CD4-positive, alpha-beta T cell treated with Interferon gamma for 1 hour (primary cell): Measurements from ENCODE around the gene SMIM27.
A peak's percentile ranks its signal among the peaks of the same experiment; 100 is the strongest.
"Not testable (repeated sequence)": the region's sequence is repeated elsewhere in the genome, so short reads cannot be mapped to it uniquely, and the experiment has no call there.

Experiments used
- DNase-seq: peaks from one replicate; pipeline ENCODE4 v3.0.0-alpha.2; 2020

Gene SMIM27

DNA sequence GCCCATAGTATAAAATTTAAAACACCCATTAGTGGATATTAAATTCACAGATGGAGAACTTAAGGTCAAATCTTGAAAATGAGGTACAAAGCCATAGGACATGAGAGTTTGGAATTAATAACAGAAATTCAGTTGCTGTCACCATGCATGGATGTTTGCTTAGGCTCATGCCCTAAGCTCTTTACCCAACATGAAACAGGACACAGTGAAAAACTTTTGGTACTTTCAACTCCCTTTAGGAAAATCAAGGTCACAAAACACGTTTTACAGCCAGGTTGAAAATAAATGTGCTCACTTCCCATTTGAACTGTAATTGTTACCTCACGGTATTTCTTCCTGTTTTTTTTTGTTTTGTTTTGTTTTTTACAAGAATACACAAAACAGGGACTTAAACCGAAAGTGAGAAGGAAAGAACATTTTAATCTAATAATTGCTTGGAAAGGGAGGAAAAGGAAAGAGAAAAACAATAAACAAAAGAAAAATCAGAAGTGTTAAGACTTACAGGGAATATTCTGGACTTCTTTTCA is 6.3 kb downstream of the SMIM27 start:
- DNase-seq, result no peak

DNA sequence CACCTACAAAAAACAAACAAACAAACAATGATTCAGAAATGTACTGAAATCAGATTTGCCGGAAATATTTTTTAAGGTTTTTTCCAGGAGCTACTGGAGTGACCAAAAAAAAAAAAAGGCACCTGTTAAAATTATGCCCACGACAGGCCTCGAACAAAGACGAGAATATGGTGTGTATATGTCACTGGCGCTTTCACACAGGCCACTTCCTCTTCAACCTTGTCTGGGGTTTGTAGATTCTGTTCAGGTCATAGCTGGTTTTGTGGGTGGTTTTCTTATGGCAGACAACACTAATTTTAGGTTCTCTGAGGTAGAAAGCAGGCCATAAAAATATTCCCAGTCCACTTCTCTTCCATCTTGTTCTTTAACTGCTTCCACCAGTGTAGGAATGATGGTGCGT is 13.8 kb downstream of the SMIM27 start:
- DNase-seq, result no peak

DNA sequence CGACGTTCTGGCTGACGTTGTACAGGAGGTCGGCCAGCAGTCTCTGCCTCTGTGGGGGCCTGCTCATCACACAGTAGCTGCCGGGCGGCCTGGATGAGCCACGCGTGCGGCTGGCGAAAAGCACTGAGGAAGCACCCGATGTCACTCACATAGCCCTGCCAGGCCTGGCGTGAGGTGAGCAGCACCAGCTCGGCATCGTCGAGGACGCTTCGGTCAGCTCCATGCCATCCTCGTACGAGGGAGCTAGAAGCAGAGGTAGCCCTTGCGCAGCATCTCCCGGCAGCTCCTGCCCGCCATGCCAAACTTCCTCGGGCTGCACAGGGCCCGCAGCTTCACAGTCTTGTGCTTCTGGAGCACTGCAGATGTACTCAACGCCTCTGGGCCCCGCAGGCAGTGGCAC is 14.6 kb downstream of the SMIM27 start:
- DNase-seq, result no peak

DNA sequence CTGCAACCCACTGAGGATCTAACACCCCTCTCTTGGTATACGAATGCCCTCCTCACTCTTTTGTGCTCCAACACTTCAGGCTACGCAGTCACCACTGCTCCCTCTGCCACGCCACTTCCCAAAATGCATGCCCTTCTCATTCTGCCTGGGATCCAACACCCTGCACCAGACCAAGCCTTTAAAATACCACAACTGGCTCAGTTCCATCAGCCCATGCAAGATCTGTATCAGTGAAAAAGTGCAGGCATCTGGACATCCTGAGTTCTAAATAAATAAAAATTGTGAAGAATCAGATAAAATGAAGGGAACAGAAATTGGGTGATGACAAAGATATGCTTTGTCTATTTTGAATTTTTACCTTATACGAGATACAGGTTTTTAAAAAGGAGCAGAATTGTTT is 18.1 kb downstream of the SMIM27 start:
- DNase-seq, result no peak

DNA sequence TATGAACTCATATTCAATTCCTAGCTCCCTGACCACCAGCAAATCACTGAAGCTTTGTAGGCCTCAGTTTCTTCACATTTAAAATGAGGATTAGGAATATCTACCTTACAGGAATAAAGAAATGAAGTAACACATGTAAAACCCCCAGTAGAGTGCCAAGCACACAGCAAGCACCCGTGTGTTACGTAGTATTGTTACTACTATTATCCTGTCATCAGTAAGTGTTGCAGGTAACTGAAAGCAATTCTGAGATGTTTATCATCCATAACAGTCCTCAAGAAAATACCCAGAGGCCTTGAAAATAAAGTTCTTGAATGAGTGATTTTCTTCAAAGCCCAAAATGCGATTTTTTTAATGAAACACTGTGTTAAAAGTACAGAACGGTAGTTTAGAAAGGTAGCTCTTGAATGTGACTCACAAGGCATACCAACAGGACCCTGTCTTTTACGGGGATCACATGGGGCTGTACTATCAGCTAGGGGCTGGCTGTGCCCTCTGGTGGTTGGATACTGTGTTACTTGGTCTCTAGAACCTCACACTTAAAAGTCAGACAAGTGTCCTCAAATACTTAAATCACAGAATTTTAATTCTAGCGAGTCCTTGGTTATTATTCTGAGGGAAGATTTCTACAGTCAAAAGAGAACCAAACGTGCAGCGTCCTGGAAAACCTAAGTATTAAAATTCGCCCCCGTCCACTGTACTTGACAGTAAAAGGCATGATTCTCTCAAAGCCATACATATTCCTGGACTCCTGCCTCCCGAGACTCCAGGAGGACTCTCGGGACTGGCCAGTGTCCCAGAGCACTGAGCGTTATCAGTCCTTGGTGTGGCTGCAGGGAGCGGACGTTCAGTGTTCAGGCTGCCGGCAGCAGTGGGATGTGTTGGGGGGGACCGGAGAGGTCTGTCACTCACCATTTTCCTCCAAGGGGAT is 20.1 kb downstream of the SMIM27 start:
- peak; percentile 78 for DNase-seq

DNA sequence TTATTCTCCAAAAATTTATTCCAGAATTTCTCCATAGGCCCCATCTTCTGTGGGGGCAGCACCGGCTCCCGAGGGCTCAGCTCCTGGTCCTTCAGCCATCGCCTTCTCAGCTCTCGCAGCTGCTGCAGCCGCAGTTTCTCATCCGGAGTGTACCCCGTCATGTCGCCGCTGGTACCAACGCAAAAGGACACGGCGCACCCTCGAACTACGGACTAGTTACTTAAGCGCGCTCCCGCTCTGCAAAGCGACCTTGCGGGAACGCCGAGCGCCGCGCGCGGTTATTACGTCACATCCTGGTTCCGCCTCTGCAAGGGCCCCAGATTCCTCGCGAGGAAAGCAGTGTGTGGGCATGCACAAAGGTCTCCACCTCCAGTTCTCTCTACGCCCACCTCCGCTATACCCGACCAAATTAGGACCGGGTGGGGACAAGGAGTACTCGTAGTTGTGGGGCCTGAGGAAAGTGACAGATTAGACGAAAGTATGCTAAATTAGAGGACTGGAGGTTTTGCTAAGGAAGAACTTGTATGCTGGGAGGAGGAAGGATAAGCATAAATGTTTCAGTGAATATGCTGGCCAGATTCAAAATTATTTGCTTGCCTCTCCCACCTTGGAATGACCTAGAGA is 20.9 kb downstream of the SMIM27 start, which contains the start of gene NDUFB6:
Gene NDUFB6 (minus strand): TSS at position 260 of the 624 bp plus-strand sequence. CDS start 99 bp downstream, at position 161.
- peak; percentile 93 for DNase-seq

DNA sequence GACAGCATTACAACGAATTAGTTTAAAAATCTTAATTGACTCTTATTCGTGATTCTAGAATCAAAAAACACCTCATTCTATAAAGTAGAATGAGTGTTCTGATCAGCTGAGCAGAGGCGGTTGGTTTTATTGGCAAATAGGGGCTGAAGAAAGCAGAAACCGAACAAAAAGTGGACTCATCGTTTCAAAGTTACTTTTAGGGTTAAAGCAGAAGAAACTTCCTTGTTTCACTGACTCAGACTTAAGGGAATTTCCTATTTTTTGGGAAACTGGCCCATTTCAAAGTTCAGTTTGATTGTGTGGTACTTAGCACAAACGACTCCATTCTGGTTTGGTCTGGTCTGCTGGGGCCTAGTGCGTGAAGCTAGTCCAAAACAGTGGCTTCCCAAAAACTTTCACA is 21.7 kb downstream of the SMIM27 start:
- DNase-seq, result no peak

DNA sequence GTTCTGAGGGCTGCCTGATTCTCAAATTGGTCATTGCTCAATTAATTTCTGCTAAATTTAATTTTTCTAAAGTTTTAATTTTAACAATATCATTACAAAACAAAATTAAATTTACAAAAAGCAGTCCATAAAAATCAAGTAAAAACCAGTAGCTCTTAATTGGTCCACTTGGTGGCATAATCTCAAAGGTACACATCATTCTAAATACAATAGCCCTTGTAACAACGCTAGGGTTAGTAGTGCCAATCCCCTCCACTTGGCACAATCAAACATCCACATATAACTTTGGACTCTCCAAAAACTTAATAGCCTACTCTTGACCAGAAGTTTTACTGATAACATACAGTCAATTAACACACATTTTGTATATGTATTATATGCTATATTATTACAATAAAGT is 22.7 kb downstream of the SMIM27 start:
- DNase-seq, result no peak

DNA sequence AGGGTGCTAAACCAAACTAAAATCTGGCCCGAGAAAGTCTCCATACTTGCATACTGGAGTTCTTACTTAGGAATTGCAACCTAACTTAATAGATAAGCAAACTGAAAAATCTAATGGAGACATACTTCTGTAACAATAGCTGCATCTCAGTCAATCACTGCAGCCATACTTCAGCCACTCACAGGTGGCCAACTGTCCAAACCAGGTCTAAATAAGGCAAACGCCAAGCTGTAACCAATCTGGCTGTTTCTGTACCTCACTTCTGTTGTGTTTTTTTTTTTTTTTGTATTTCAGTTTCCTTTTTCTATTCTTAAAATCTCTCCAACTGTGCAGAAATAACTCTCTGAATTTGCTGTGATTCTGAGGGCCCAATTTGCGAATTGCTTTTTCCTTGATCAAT is 25.2 kb downstream of the SMIM27 start:
- no peak for DNase-seq

DNA sequence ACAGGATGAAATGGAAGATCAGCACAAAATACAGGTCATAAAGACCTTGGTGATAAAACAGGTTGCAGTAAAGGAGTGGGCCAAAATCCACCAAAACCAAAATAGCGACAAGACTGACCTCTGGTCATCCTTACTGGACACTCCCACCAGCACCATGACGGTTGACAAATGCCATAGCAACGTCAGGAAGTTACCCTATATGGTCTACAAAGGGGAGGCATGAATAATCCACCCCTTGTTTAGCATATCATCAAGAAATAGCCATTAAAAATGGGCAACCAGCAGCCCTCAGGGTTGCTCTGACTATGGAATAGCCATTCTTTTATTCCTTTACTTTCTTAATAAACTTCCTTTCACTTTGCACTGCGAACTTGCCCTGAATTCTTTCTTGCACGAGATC is 26.8 kb downstream of the SMIM27 start:
- DNase-seq, result no peak

DNA sequence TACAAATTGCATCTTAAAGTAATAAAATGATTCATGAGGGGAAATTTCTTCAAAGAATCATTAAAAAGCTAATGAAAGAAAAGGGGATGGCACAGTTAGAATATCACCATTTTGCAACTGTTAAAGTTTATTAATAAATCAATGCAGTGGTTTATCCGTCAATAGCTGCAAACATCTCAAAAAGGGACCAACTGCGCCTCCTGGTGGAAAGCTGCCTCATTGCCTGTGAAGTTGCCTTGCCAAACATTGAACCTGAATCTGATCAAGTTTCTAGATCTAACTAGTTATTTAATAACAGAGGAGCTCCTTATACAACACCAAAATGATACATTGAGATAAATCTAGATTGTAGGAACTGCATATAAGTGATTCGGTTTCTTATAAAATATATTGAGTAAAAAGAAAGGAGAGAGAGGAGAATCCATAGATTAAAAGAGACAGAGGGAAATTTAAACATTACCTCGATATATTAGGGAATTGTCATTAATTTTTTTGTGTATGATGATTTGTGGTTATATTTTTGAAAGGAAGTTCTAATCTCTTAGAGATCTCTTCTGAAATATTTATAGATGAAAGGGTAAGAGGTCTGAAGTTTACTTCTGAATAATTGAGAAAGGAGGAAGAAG is 27.7 kb downstream of the SMIM27 start:
- peak; percentile 62 for DNase-seq

DNA sequence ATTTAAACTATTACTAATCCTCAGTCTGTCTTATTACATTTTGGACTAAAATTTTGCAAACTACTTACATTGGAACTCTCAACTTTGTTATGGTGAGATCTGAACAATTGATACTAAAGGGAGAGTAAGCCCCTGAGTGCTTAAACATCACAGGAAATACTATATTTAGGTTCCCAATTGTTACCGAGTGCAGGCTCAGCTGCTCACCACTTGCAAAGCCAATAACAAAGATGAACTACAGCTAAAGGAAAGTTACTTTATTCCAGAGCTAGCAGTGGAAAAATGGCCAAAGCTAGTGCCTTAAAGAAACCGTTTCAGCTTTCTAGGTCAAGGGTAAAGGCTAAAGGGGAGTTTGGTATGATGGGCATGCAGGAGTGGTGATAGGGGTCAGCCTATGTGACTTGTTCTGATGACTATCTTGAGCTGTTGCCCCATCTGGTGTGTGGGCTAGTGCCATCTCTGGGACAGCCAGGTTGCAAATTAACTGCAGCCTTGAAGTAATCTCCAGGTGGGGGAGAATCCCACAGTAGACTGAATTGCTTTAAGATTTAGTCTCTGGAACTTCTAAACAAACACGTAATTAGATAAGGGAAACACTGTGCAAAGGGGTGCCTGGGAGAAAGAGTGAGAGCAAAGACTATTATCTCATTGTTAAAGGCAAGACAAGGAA is 28.6 kb downstream of the SMIM27 start:
- no peak for DNase-seq

DNA sequence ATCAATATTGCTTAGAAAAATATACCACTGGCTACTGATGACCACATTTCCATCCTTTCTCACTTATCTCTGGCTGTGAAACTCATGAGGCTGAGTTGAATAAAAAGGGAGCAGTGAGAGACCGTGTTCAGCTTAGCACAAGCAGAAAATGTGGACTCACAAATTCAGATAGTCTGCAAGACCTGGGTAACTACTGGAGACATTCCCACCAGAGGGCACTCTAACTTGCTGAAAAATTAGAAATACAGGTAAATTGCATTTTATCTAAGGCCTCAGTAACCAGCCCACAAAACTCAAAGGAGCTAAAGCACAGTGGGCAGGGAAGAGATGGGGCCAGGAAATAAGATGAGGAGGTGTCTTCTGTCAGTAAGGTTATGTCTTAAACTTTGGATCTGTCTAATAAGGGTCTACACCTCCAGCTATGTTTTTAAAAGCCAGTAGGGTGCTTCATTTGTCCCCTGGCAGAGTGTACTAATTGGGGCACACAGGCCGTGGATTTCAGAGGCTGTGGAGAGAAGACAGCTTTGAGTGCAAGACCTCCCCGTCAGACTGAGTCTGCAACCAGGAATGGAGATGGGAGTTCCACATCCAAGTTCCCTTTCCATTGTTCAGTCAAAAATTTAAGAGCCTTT is 29.5 kb downstream of the SMIM27 start:
- DNase-seq, result no peak

DNA sequence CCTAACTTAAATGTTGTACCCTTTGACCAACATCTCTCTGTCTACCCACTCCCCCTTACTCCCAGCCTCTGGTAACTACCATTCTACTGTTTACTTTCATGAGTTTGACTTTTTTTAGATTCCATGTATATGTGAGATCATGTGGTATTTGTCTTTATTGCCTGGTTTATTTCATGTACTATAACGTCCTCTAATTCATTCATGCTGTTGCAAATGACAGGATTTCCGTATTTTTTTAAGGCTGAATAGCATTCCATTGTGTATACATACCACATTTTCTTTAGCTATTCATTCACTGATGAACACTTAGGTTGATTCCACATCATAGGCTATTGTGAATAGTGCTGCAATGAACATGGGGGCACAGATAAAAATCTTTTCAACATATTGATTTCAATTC is 32.7 kb downstream of the SMIM27 start:
- DNase-seq, result no peak

DNA sequence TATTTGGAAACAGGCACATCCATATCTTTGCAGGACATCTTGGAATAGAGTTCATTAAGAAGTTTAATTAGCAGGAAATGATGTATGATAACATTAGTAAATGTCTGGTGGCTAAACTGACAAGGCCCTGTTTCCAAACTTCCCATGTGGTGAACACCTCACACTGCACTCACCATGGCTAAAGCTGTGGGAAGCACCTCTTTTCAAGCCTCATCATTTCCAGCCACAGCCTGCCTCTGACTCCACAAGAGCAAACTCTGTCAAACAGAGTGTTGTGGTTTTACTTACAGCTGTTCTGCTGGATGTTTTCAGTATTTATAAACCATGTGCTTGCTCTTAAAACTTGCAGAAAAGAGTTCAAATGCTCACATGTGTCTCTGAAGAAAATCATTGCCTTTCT is 35.8 kb downstream of the SMIM27 start:
- DNase-seq, result no peak

DNA sequence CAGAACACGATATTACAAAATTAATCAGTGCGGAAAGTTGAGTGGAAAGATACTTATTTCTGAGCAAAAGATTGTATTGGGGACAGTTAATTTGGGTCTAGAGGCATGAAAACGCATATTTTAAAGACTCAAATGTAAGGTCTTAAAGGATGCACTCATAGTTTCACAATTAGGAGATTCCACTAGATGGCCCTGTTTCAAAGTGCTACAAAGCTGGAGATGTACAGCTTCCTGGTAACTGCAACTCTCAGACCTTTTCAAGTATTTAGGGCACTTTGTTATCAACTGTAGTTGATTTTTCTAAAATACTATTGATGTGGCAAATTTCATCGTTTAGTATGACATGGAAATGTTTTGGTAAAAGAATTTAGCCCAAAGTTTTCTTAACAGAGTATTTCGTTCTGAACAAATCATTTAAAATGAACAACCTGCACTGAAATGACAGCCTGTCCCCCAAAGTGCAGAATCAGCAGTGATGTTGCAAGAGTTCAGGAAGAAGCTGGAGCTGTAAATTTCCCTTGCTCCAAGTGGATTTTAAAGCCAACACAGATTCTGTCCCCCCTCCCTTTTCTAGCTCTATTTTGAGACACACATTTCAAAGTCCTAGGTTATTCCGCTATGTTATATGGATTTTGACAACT is 37.1 kb downstream of the SMIM27 start:
- no peak for DNase-seq

DNA sequence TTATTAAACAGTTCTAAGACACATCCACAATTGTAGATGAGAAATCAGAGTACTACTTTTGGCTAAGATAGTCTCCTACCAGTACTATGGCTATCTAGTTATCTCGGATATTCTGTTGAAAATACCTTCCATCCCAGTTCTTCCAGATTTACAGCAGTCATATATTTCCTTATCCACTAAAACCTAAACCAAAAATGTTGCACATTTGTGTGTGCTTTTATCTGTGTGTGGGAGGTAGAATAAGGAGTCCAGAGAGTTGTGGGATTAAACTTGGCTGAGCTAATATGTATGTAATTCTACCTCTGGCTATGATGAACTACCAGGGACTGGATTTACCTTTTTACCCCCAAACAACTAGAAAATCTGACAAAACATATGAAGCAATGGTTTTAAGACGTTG is 38.3 kb downstream of the SMIM27 start:
- DNase-seq, result no peak

DNA sequence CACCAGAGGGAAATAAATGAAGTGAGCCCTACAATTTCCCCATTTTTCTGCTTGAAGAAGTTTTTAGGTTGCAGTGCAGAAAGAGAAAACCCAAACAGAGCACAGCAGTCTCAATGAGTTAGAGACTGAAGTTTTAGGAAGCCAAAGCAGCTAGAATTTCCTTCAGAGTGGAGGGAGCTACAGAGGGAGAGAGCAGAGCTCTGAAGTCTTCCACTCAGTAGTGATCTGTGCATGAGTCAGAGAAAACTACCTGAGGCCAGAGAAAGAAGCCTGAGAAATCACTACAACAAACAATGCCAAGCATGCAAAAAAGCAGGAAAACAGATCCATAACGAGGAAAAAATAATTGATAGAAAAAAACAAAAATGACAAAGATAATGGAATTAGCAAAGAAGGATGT is 38.8 kb downstream of the SMIM27 start:
- DNase-seq, result no peak

DNA sequence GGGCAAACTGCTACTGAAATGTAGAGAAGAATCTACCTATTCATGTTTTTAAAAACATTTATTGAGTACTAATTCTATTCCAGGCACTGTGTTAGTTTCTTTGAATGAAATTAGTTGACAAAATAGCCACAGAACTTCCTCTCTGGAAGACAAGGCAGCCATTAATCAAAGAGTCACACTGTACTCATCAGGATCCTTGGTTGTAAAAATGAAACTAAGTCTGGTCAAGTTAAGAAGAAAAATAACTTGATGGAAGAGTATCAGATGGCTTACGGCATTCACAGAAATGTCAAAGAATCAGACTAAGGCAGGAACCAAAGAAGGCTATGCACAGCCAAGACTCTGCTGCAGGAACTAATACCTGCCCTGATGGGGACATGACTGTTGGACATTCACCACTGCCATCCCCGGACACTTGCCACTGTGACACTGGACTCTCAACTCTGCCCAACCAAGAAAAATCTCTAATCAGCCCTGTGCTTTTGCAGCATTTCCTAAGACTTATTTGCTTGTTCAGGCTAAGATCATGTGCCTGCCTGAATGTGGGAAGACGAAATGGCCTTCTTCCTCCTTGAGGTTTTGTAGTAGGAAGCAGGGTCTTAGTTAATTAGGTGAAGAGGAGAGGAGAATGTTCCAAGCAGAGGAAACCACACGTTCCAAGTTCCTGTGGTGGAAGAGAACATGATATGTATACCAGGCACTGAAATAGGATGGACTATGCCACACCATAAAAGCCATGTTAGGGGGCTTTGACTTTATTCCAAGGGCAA is 44.2 kb downstream of the SMIM27 start:
- DNase-seq, result no peak

DNA sequence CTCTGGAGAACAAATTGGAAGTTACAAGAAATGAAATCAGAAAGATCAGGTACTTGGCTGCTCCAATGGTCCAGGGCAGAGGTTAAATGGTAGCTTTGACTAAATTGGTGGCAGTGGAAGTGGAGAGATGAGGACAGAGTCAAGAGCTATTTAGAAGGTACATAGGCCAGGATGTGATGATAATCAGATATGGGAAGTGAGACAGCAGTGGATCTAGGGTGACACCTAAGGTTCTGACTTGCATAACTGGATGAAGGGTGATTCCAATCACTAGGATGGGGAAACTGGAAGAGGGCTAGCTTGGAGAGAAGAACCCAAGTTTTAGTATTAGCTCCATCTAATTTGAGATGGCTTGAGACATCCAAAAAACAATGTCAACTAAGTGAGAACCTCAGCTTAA is 44.8 kb downstream of the SMIM27 start:
- no peak for DNase-seq

DNA sequence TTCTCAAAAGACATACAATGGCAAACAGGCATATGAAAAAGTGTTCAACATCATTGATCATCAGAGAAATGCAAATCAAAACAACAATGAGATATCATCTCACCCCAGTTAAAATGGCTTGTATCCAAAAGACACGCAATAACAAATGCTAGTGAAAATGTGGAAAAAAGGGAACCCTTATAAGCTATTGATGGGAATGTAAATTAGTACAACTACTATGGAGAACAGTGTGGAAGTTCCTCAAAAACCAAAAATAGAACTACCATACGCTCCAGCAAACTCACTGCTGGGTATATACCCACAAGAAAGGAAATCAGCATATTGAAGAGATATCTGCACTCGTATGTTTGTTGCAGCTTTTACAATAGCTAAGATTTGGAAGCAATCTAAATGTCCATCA is 46.9 kb downstream of the SMIM27 start:
- DNase-seq, result not testable (repeated sequence)
